Cerebellar cortex (tissue), 1 donor: ENCODE measurements around the gene CSTPP1.

Experiments
- DNase-seq: peaks from one replicate; pipeline ENCODE4 v3.0.0-alpha.2; 2015; ENCODE audit warnings: low spot score

The CSTPP1 gene

GRCh38 chr11:47136327-47136726 is 199.8 kb downstream of the CSTPP1 start:
- no peak for DNase-seq

- DNase-seq, result peak; percentile 69
Observed at GRCh38 chr11:47136921-47137320, 200.4 kb downstream of the CSTPP1 start.

DNA sequence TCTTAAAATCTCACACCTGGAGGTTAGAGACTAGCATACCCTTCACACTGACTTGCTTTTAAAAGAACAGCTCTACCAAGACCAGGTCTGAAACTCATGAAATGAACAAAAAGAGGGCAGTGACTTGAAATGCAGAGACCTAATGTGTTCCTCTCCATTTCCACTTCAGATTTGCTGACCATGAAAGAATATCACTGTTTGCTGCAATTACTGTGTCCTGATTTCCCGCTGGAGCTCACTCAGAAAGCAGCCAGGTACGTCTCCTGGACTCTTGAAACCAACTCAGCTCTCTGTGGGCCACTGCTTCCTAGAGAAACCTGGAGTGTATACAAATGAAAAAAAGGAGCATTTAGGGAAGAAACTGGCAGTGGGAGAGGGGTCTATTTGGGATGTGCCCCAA is 200.9 kb downstream of the CSTPP1 start:
- peak; percentile 58 for DNase-seq

DNA sequence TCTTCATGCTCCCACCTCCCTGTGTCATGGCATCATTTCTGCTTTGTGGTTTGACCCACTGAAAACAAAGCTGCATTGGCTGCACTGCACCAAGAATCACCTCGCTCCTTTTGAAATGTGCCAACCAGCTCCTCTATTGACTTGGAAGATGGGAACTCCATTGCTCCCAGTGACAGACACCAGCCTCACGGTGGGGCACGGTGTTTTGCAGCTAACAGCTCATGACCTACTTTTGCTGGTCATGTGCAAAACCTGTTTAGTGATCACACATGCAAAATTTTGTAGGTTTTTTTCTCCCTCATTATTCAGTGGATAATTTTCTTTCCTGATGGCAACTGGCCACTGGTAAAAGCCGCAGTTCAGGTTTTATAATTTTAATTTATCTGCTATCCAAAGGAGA is 203.3 kb downstream of the CSTPP1 start:
- peak; percentile 88 for DNase-seq

DNA sequence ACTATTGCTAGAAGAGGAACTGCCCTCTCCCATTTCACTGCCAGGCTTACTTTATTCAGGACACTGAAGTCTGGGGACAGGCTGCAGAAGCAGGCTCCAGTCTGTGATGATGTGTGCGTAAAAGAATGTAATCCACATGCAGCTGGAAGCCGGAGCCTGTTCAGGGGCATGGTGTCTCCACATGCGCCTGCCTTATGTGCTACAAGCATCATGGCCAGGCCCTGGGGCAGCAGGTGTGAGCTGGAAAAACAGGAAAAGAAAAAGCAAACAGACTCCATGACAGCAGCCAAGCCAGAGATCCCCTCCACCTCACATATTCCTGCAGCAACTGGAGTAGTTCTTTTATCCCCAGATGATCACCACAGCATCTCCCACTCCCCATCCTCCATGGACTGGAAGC is 206.8 kb downstream of the CSTPP1 start:
- DNase-seq, result no peak

GRCh38 chr11:47144541-47144940 is 208.0 kb downstream of the CSTPP1 start:
- no peak for DNase-seq

DNA sequence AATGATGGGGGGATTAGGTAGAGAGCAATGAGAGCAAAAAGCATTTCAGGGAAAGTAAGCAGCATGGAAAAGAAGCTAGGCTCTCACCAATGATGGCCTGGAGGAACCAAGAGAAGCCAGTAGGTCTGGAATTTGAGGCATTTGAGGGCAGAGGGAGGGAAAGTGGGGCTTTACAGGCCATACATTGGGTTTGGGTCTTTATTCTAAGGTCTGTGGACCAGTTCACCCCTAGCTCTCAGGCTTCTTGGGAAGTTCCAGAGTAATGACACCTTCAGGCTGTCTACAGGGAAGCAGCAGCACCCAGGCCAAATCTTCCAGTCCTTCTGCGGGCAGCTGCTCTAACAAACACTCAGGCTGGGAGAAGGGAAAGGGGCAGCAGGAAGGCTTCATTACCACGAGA is 210.7 kb downstream of the CSTPP1 start:
- DNase-seq, result no peak

GRCh38 chr11:47147681-47148080 is 211.1 kb downstream of the CSTPP1 start:
- no peak for DNase-seq

GRCh38 chr11:47148270-47148669 is 211.7 kb downstream of the CSTPP1 start:
- no peak for DNase-seq

- DNase-seq, result no peak
Observed at GRCh38 chr11:47148903-47149531, 212.5 kb downstream of the CSTPP1 start.

- DNase-seq, result no peak
Observed at GRCh38 chr11:47149782-47150181, 213.2 kb downstream of the CSTPP1 start.

DNA sequence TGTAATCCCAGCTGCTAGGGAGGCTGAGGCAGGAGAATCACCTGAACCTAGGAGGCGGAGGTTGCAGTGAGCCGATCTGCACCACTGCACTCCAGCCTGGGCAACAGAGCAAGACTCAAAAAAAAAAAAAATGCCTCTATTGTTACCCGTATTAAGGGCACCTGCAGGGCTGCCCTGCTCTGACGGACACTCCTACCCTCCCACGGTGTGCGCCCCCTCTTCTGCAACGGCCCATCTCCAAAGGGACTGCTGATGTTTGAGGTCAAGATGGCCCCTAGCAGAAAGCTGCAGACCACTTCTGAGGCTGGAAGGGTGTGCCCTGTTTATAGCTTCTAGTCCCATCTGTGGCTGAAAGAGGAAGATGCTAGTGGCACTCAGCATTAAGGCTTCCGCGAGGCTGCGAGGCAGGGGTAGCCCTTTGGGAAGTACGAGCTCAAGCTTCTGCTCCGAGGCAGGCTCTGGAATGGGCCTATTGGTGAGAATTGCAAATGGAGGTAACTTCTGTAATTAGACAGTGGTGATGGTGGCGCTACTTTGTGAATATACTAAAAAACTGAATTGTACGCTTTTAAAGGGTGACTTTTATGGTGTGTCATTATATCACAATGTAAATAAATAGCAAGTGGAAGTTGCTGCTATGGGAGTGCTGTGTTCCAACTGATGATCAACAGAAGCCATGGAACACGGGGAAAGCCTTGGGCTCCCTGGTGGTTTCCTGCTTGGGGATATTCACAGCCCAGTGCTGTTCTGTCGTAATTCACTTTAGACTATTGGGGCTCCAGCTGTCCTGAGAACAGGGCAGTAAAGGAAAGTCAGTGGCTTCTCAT is 215.8 kb downstream of the CSTPP1 start:
- no peak for DNase-seq

DNA sequence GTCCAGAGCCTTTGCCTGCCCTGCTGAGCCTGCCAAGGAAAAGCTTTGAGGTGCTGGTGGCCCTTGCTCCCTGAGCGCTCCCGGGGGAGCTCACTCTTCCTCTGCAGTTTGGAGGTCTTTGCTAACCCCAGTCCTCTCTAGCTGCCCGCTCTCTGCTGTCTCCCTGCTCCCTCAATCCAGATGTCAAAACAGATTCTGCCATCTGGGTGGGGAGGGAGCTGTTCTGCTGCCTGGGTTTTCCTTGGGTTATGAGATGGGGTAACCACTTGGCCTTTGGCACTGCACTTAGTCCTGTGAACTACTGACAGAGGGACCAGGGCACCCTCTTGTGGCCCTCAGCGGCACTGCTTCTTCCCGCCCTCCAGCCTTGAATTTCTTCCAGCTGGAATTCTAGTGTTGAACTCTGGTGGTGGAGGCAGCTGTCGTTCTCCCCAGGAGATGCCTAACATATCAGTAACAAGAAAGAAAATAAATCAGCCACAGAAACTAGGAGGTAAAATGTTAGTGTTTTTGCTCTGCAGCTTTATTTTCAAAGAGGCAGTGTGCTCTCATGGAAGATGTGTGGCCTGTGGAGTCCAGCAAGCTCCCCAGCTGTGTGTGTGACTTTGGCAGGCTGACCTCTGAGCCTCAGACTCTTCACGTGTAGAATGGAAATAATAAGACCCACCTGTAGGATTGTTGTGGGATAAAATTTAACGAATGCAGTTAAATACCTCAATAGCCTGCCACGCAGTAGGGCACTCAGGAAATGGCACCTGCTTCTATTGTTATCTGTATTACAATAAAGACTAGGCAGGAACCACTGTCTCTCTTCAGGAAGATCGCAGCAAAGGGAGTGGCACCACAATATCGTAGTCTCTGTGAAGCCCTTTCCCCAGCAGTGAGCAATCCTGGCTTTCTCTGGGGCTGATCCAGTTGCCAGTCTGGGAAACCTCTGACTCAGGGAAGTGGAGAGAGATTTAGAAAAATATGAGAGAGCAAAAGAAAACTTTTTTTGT is 216.7 kb downstream of the CSTPP1 start:
- peak; percentile 93 for DNase-seq

GRCh38 chr11:47154616-47155570 is 218.3 kb downstream of the CSTPP1 start:
- DNase-seq, result peak; percentile 84

DNA sequence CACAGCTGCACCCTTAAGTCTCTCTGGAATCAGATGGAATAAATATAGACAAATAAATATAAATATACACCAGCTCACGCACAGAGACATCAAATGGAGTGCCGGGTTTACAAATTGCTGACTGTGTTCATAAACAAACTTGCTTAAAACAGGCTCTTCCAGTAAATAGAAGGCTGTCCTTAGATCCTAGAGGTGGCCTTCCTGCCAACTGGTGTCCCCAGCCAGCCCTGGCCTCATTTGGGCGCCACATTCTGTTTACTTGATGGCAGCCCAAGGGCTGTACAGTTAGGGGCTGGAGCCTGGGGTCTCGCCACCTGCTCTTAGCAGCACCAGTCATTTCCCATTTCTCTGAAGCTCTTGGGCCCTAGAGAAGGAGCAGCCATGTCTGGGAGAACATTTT is 219.3 kb downstream of the CSTPP1 start:
- DNase-seq, result peak; percentile 57

- peak; percentile 72 for DNase-seq
Observed at GRCh38 chr11:47156333-47156732, 219.8 kb downstream of the CSTPP1 start.

GRCh38 chr11:47156951-47157350 is 220.4 kb downstream of the CSTPP1 start:
- no peak for DNase-seq

DNA sequence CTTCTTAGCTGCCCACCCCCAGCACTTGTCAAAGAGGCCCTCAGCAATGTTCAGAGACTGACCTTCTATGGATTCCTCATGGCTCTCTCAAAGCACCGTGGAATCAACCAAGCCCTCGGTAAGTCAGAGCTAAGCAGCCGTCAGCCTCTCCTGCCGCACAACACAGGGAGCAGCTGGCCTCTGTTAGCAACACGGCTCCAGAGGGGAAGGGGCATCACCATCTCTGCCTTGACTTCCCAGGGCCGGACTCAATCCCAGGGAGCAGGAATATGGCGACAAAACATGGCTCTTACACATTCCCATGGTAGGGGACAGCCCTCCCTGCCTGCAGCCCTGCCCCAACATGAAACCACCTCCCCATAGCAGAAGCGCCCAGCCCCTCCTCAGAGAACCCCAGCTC is 221.2 kb downstream of the CSTPP1 start:
- no peak for DNase-seq

GRCh38 chr11:47158242-47158641 is 221.7 kb downstream of the CSTPP1 start:
- no peak for DNase-seq

- peak; percentile 30 for DNase-seq
Observed at GRCh38 chr11:47160753-47161133, 224.2 kb downstream of the CSTPP1 start.
